PC-9 (cell line): ENCODE results near the gene COLQ.

Source experiments
- CTCF ChIP-seq: fragments of 200-600 bp; sonication (generic); conservative IDR thresholded peaks from 2 replicates; pipeline ENCODE4 v1.6.1; 2017; ENCODE audit warnings: mixed run types, antibody characterized with exemption, mild to moderate bottlenecking, moderate library complexity
- EZH2 ChIP-seq: fragments of 200-600 bp; sonication (generic); IDR thresholded peaks from 2 replicates; pipeline ENCODE4 v1.8.0; 2017; ENCODE audit warnings: antibody characterized with exemption, low read depth

GRCh38 chr3:15541371-15541770, 19.9 kb upstream of the COLQ start:
- TF ChIP-seq CTCF: no peak
- no peak for TF ChIP-seq EZH2
